Measurements from ENCODE around the gene GUCY2C.

- TF ChIP-seq CTCF (conservative IDR thresholded peaks at IDR 0.05 in 1 of 2, IDR thresholded peaks at IDR 0.05 in 1 of 2; ENCODE audit: extremely low read depth in 1 of 2, insufficient read depth in 1 of 2, low read depth in 1 of 2, low read length in 2 of 2), result no peak
- no peak for TF ChIP-seq EZH2 (IDR thresholded peaks at IDR 0.05; ENCODE audit: borderline replicate concordance, low read length)
These were observed 74.6 kb downstream of the GUCY2C start for GRCh38 chr12:14621826-14622225.
